Sigmoid colon (tissue), 7 donors: Measurements from ENCODE around the gene TXLNB. TPM values are rescaled to one million over a fixed set of nuclear protein-coding genes. Genes with fewer than 3 reads are reported as not detected.
A peak's percentile ranks its signal among the peaks of the same experiment; 100 is the strongest.

ENCODE experiments used
- DNase-seq: peaks from one replicate; pipeline ENCODE4 v3.0.0-alpha.2; 2019
- H3K27ac ChIP-seq, 4 donors: fragments of 200-600 bp; sonication (generic); one replicate each; pipeline ENCODE4 v1.5.1; 2016 to 2019; ENCODE audit warnings: mild to moderate bottlenecking in 1 of 4
- H3K27me3 ChIP-seq, 3 donors: fragments of 200-600 bp; sonication (generic); one replicate each; pipeline ENCODE4 v1.5.1; 2019; ENCODE audit warnings: mild to moderate bottlenecking in 1 of 3
- H3K36me3 ChIP-seq, 4 donors: fragments of 200-600 bp; sonication (generic); one replicate each; pipeline ENCODE4 v1.5.1; 2016 to 2019
- H3K4me1 ChIP-seq, 4 donors: fragments of 200-600 bp; sonication (generic); one replicate each; pipeline ENCODE4 v1.5.1; 2017 to 2019
- H3K4me3 ChIP-seq, 4 donors: fragments of 200-600 bp; sonication (generic); one replicate each; pipeline ENCODE4 v1.5.1; 2017 to 2019; ENCODE audit warnings: mild to moderate bottlenecking in 2 of 4, moderate library complexity in 1 of 4
- H3K9me3 ChIP-seq, 4 donors: fragments of 200-600 bp in 3 of 4; sonication (generic) in 3 of 4; one replicate each; pipeline versions ENCODE4 v1.5.1 to v1.6.1; 2013 to 2019
- CTCF ChIP-seq, 4 experiments: fragments of 450-650 bp in 3 of 4; fragments of 200-600 bp in 1 of 4; IDR thresholded peaks; one replicate each; pipeline ENCODE4 v1.5.1; 2016 to 2019; ENCODE audit warnings: antibody characterized with exemption in 4 of 4, mild to moderate bottlenecking in 3 of 4, moderate library complexity in 2 of 4
- EP300 ChIP-seq, 4 donors: sonication (generic); formaldehyde crosslinking; IDR thresholded peaks; one replicate each; pipeline ENCODE4 v1.6.1; 2017; ENCODE audit warnings: antibody characterized with exemption in 4 of 4
- POLR2A ChIP-seq, 2 donors: fragments of 450-650 bp; IDR thresholded peaks; one replicate each; pipeline ENCODE4 v1.6.1; 2016; ENCODE audit warnings: antibody characterized with exemption in 2 of 2, mild to moderate bottlenecking in 2 of 2, moderate library complexity in 2 of 2
- POLR2AphosphoS5 ChIP-seq, 4 donors: sonication (generic); formaldehyde crosslinking; IDR thresholded peaks; one replicate each; pipeline ENCODE4 v1.6.1; 2017; ENCODE audit warnings: antibody characterized with exemption in 4 of 4
- WGBS, 2 donors: extraction: QIAGEN DNeasy Blood & Tissue Kit; methylation state at CpG; one replicate each; pipeline ENCODE4 v1.1.7; 2013; 5-methylcytosine and 5-hydroxymethylcytosine counted together
- intact Hi-C: fragments of 100-400 bp; cut with DNase I; formaldehyde crosslinking; loops from one replicate; pipeline ENCODE4 v1.15.1; 2023
- polyA plus RNA-seq, 3 donors: library from polyadenylated mRNA; stranded (reverse); fragments of 200-250 nt; gene quantifications; one replicate each; pipeline ENCODE4 v1.2.3, GENCODE V29; 2013
- total RNA-seq, 4 donors: library from RNA; depleted of rRNA; stranded (reverse); fragments of >200 nt; gene quantifications; one replicate each; pipeline ENCODE4 v1.1.0, GENCODE V29; 2016
- donor health status: healthy with polysubstance abuse.
- donor health status: Bipolar disorder and iron deficiency.
- donor health status: healthy.

The TXLNB gene
- total and polyA plus RNA-seq, 7 donors, result 0.58 to 3.9 (median 1.7) TPM; not detected in 1

- H3K27ac ChIP-seq, result no peak overlapping the region
- TF ChIP-seq EP300 (IDR thresholded peaks at IDR 0.05), result no peak
- TF ChIP-seq POLR2A (IDR thresholded peaks at IDR 0.05), result no peak
- TF ChIP-seq POLR2AphosphoS5 (IDR thresholded peaks at IDR 0.05), result no peak
- TF ChIP-seq CTCF (IDR thresholded peaks at IDR 0.05), result no peak
- no peaks in the 10 kb centered on the region for H3K9me3 ChIP-seq
- H3K36me3 ChIP-seq, result no peaks in the 10 kb centered on the region
- intact Hi-C loops, result no loop called here
- DNase-seq, result no peak
- H3K4me1 ChIP-seq, result peaks cover 0 to 15% (median 4%) of the 10 kb centered on the region in 4 donors
- no peak overlapping the region for H3K4me3 ChIP-seq
- WGBS, 2 donors, result 8 to 12% methylated on average over 2 of the region's 2 CpGs
- no peaks in the 10 kb centered on the region for H3K27me3 ChIP-seq
Observed at GRCh38 chr6:139247618-139248017, 44.2 kb downstream of the TXLNB start.

- Histone ChIP-seq H3K36me3 (no peaks in the 10 kb centered on the region), H3K27ac (no peak overlapping the region), H3K4me3 (no peak overlapping the region), H3K4me1 (peaks cover 0 to 19% (median 10%) of the 10 kb centered on the region in 4 donors), H3K9me3 (no peaks in the 10 kb centered on the region), H3K27me3 (no peaks in the 10 kb centered on the region)
- 92 to 93% methylated on average over 3 of the region's 3 CpGs for WGBS, 2 donors
- no peak for DNase-seq
- TF ChIP-seq POLR2AphosphoS5 (IDR thresholded peaks at IDR 0.05), result no peak
- no peak for TF ChIP-seq EP300 (IDR thresholded peaks at IDR 0.05)
- TF ChIP-seq CTCF (IDR thresholded peaks at IDR 0.05), result no peak
- TF ChIP-seq POLR2A (IDR thresholded peaks at IDR 0.05), result no peak
- intact Hi-C loops, result no loop called here
Observed at GRCh38 chr6:139243536-139243935, 48.3 kb downstream of the TXLNB start.

GRCh38 chr6:139242457-139243240 is 49.1 kb downstream of the TXLNB start:
- H3K27ac ChIP-seq, result no peak overlapping the region

GRCh38 chr6:139240161-139241010 is 51.4 kb downstream of the TXLNB start:
- 4 to 31% methylated on average over 2 of the region's 2 CpGs for WGBS, 2 donors
- DNase-seq, result no peak
- no peaks in the 10 kb centered on the region for H3K27me3 ChIP-seq
- intact Hi-C loops, result no loop called here
- H3K9me3 ChIP-seq, result no peaks in the 10 kb centered on the region
- no peak for TF ChIP-seq POLR2AphosphoS5 (IDR thresholded peaks at IDR 0.05)
- H3K4me1 ChIP-seq, result peaks cover 0 to 19% (median 10%) of the 10 kb centered on the region in 4 donors
- peak overlapping the region in 3 of 4 donors; percentile 20 to 46 (median 32) for H3K27ac ChIP-seq
- no peak overlapping the region for H3K4me3 ChIP-seq
- no peaks in the 10 kb centered on the region for H3K36me3 ChIP-seq

More at GRCh38 chr6:139242457-139243240, 49.1 kb downstream of the TXLNB start:
- no peak for DNase-seq
- peaks cover 0 to 19% (median 10%) of the 10 kb centered on the region in 4 donors for H3K4me1 ChIP-seq
- no peaks in the 10 kb centered on the region for H3K27me3 ChIP-seq
- 95 to 96% methylated on average over 29 of the region's 29 CpGs for WGBS, 2 donors
- H3K9me3 ChIP-seq, result no peaks in the 10 kb centered on the region
- intact Hi-C loops, result no loop called here
- no peaks in the 10 kb centered on the region for H3K36me3 ChIP-seq
- H3K4me3 ChIP-seq, result no peak overlapping the region
- TF ChIP-seq CTCF (IDR thresholded peaks at IDR 0.05), result no peak
- TF ChIP-seq POLR2A (IDR thresholded peaks at IDR 0.05), result no peak
- TF ChIP-seq EP300 (IDR thresholded peaks at IDR 0.05), result no peak
- no peak for TF ChIP-seq POLR2AphosphoS5 (IDR thresholded peaks at IDR 0.05)

- Histone ChIP-seq H3K36me3 (no peaks in the 10 kb centered on the region), H3K27me3 (no peaks in the 10 kb centered on the region), H3K9me3 (no peaks in the 10 kb centered on the region), H3K27ac (peak overlapping the region in 3 of 4 donors; percentile 45 to 48 (median 46)), H3K4me1 (peaks cover 0 to 19% (median 10%) of the 10 kb centered on the region in 4 donors), H3K4me3 (no peak overlapping the region)
- no peak for DNase-seq
- 83 to 86% methylated on average over 10 of the region's 10 CpGs for WGBS, 2 donors
- intact Hi-C loops, result no loop called here
- TF ChIP-seq EP300 (IDR thresholded peaks at IDR 0.05), result no peak
- no peak for TF ChIP-seq POLR2A (IDR thresholded peaks at IDR 0.05)
Observed at GRCh38 chr6:139239064-139239463, 52.7 kb downstream of the TXLNB start.
